Mesenchymal stem cell (in vitro differentiated cells and primary cell): ENCODE measurements around the gene SMARCA1.

Experiments
- DNase-seq: peaks from one replicate; pipeline ENCODE4 v3.0.0-alpha.2; 2013
- H2AFZ ChIP-seq: one replicate; pipeline ENCODE4 v1.6.1; 2013; ENCODE audit warnings: low read depth, mild to moderate bottlenecking, control low read depth, inconsistent platforms, low read length, moderate library complexity
- H2AK5ac ChIP-seq: 2 replicates; pipeline ENCODE4 v1.6.1; 2013; ENCODE audit warnings: low read length, moderate library complexity, mild to moderate bottlenecking, inconsistent platforms; ENCODE audit not compliant: severe bottlenecking
- H2BK120ac ChIP-seq: one replicate; pipeline ENCODE4 v1.6.1; 2013; ENCODE audit warnings: low read depth, mild to moderate bottlenecking, inconsistent platforms, low read length, moderate library complexity
- H2BK12ac ChIP-seq, 2 experiments: one replicate each; pipeline ENCODE4 v1.6.1; 2013; ENCODE audit warnings: inconsistent platforms in 2 of 2, low read length in 2 of 2, mild to moderate bottlenecking in 2 of 2, moderate library complexity in 2 of 2, control low read depth in 1 of 2
- H2BK15ac ChIP-seq: one replicate; pipeline ENCODE4 v1.6.1; 2013; ENCODE audit warnings: mild to moderate bottlenecking, low read depth, inconsistent platforms; ENCODE audit not compliant: poor library complexity, severe bottlenecking
- H2BK5ac ChIP-seq: 2 replicates; pipeline ENCODE4 v1.6.1; 2013; ENCODE audit warnings: low read depth, mild to moderate bottlenecking, low read length, control low read depth, inconsistent platforms; ENCODE audit not compliant: poor library complexity, severe bottlenecking
- H3K14ac ChIP-seq, 2 experiments: one replicate each; pipeline ENCODE4 v1.6.1; 2013; ENCODE audit warnings: inconsistent platforms in 2 of 2, low read length in 2 of 2, control low read depth in 1 of 2, mild to moderate bottlenecking in 1 of 2, moderate library complexity in 1 of 2
- H3K18ac ChIP-seq, 2 experiments: one replicate each; pipeline ENCODE4 v1.6.1; 2013; ENCODE audit warnings: inconsistent platforms in 2 of 2, low read length in 2 of 2, control low read depth in 1 of 2, low read depth in 1 of 2, mild to moderate bottlenecking in 1 of 2
- H3K23ac ChIP-seq, 2 experiments: one replicate each; pipeline ENCODE4 v1.6.1; 2013; ENCODE audit warnings: inconsistent platforms in 2 of 2, low read length in 2 of 2, mild to moderate bottlenecking in 2 of 2, moderate library complexity in 2 of 2, control low read depth in 1 of 2
- H3K27ac ChIP-seq: 2 replicates; pipeline ENCODE4 v1.5.1; 2013; ENCODE audit warnings: mild to moderate bottlenecking, moderate library complexity, low read length, control low read depth, inconsistent platforms; ENCODE audit not compliant: poor library complexity, severe bottlenecking
- H3K27me3 ChIP-seq, 2 experiments: 2 replicates each; pipeline versions ENCODE4 v1.6.1 to v1.7.0; 2013; ENCODE audit warnings: low read length in 2 of 2, mild to moderate bottlenecking in 2 of 2, moderate library complexity in 2 of 2, control low read depth in 1 of 2, inconsistent platforms in 1 of 2; ENCODE audit not compliant: control insufficient read depth in 1 of 2, insufficient read depth in 1 of 2
- H3K36me3 ChIP-seq, 2 experiments: 2 replicates each; pipeline versions ENCODE4 v1.6.1 to v1.7.0; 2013; ENCODE audit warnings: low read length in 2 of 2, control low read depth in 1 of 2, inconsistent platforms in 1 of 2, low read depth in 1 of 2, mild to moderate bottlenecking in 1 of 2; ENCODE audit not compliant: insufficient read depth in 2 of 2, control insufficient read depth in 1 of 2
- H3K4ac ChIP-seq, 2 experiments: one replicate each; pipeline ENCODE4 v1.6.1; 2013; ENCODE audit warnings: inconsistent platforms in 2 of 2, low read length in 2 of 2, mild to moderate bottlenecking in 2 of 2, moderate library complexity in 2 of 2, control low read depth in 1 of 2, low read depth in 1 of 2
- H3K4me1 ChIP-seq: 2 replicates; pipeline ENCODE4 v1.6.1; 2013; ENCODE audit warnings: low read depth, low read length, control low read depth; ENCODE audit not compliant: control insufficient read depth, insufficient read depth
- H3K4me2 ChIP-seq: 2 replicates; pipeline ENCODE4 v1.6.1; 2013; ENCODE audit warnings: low read length, mild to moderate bottlenecking, inconsistent platforms; ENCODE audit not compliant: poor library complexity, severe bottlenecking
- H3K4me3 ChIP-seq, 2 experiments: 2 replicates each; pipeline versions ENCODE4 v1.5.1 to v1.7.0; 2013; ENCODE audit warnings: low read length in 2 of 2, mild to moderate bottlenecking in 2 of 2, control low read depth in 1 of 2, low read depth in 1 of 2; ENCODE audit not compliant: insufficient read depth in 1 of 2
- H3K79me1 ChIP-seq: replicated peaks from 2 replicates; pipeline ENCODE4 v1.6.1; 2013; ENCODE audit warnings: mild to moderate bottlenecking, control low read depth, low read length, inconsistent platforms; ENCODE audit not compliant: poor library complexity, severe bottlenecking
- H3K9ac ChIP-seq: 2 replicates; pipeline ENCODE4 v1.7.0; 2013; ENCODE audit warnings: mild to moderate bottlenecking, low read length, moderate library complexity
- H3K9me3 ChIP-seq: 2 replicates; pipeline ENCODE4 v1.7.0; 2013; ENCODE audit warnings: mild to moderate bottlenecking, low read length; ENCODE audit not compliant: control insufficient read depth
- H4K8ac ChIP-seq: one replicate; pipeline ENCODE4 v1.6.1; 2013; ENCODE audit warnings: inconsistent platforms, mild to moderate bottlenecking, low read length, moderate library complexity
- H4K91ac ChIP-seq: one replicate; pipeline ENCODE4 v1.6.1; 2013; ENCODE audit warnings: mild to moderate bottlenecking, low read length, inconsistent platforms
- WGBS: methylation state at CpG from one replicate; pipeline ENCODE4 v1.1.7; 2013; ENCODE audit warnings: mixed read lengths; 5-methylcytosine and 5-hydroxymethylcytosine counted together

Gene SMARCA1

DNA sequence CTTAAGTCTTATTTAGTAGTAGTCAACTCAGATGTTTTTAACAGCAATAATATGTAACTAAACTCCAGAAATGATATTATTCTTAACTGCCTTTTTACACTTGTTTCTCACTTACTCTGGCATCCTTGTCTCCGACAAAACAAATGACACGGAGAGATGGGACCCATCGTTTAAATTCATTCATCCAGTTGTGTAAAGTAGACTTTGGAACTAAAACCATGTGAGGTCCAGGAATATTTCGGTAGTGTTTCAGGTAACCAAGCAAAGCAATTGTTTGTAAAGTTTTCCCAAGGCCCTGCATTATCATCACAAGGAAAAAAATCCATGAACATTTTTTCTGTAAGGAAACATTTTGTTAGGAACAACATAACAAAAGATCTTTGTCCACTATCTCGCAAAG, 11.6 kb downstream of the SMARCA1 start:
- peaks cover 7 to 46% of the 10 kb centered on the region in 2 experiments for H3K36me3 ChIP-seq
- no peak overlapping the region for H2AFZ ChIP-seq
- no peak overlapping the region for H2BK120ac ChIP-seq
- no peaks in the 10 kb centered on the region for H3K79me1 ChIP-seq
- H3K4me3 ChIP-seq, result no peak overlapping the region
- no peaks in the 10 kb centered on the region for H3K9me3 ChIP-seq
- no peaks in the 10 kb centered on the region for H3K4me1 ChIP-seq
- no peak overlapping the region for H3K4ac ChIP-seq
- no peak overlapping the region for H3K9ac ChIP-seq
- no peak overlapping the region for H4K91ac ChIP-seq
- no peak overlapping the region for H2BK15ac ChIP-seq
- no peak overlapping the region for H2BK12ac ChIP-seq
- no peak overlapping the region for H3K14ac ChIP-seq
- no peak overlapping the region for H3K4me2 ChIP-seq
- no peak overlapping the region for H2AK5ac ChIP-seq
- H3K23ac ChIP-seq, result no peak overlapping the region
- H4K8ac ChIP-seq, result no peak overlapping the region
- H3K18ac ChIP-seq, result no peak overlapping the region
- no peaks in the 10 kb centered on the region for H3K27me3 ChIP-seq
- 100% methylated on average over 4 of the region's 5 CpGs for WGBS
- no peak overlapping the region for H3K27ac ChIP-seq
- H2BK5ac ChIP-seq, result no peak overlapping the region
- no peak for DNase-seq

GRCh38 chrX:129510331-129510730, 13.0 kb downstream of the SMARCA1 start:
- Histone ChIP-seq H3K4me2 (no peak overlapping the region), H2BK5ac (no peak overlapping the region), H3K36me3 (peaks cover 7 to 40% of the 10 kb centered on the region in 2 experiments), H2BK120ac (no peak overlapping the region), H3K23ac (no peak overlapping the region), H4K8ac (no peak overlapping the region), H3K4me1 (no peaks in the 10 kb centered on the region), H2BK12ac (no peak overlapping the region), H3K14ac (no peak overlapping the region), H4K91ac (no peak overlapping the region), H3K27me3 (no peaks in the 10 kb centered on the region), H3K9me3 (no peaks in the 10 kb centered on the region), H2AK5ac (no peak overlapping the region), H3K4me3 (no peak overlapping the region), H2AFZ (no peak overlapping the region), H3K79me1 (no peaks in the 10 kb centered on the region), H3K27ac (no peak overlapping the region), H3K18ac (no peak overlapping the region), H3K4ac (no peak overlapping the region), H2BK15ac (no peak overlapping the region), H3K9ac (no peak overlapping the region)
- 83% methylated on average over 3 of the region's 7 CpGs for WGBS
- DNase-seq, result no peak

DNA sequence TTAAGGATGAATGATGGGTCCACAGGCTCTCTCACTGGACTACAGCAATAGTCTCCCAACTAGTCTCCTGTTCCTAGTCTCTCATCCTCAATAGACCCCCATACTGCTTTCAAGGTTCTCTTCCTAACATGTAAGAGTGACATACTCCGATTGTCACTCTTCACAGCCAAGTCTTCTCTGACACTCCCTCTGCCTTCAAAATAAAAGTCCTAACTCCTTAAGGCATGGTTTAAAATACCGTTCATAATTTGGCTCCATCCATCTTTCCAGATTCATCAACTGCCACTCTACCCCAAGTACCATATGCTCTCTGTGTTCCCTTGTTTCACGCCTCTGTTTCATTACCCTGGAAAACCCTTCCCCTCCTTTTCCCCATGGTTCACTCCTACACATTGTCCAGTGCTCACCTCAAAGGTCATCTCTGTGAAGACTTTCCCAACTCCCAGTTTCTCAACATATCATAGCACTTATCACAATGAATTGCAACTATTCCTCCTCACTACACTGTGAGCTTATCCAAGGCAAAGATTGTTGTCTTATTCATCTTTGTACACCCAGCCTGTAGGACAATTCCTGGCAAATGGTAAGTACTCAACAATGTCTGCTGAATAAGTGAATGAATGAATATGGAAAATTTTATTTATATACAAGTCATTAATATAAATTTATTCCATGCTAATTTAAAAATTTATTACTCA, 26.0 kb downstream of the SMARCA1 start:
- H3K18ac ChIP-seq, result no peak overlapping the region
- peaks cover 2% of the 10 kb centered on the region for H3K79me1 ChIP-seq
- no peak overlapping the region for H2BK12ac ChIP-seq
- peaks cover 2% of the 10 kb centered on the region for H3K4me1 ChIP-seq
- H2BK15ac ChIP-seq, result no peak overlapping the region
- H3K14ac ChIP-seq, result no peak overlapping the region
- no peak overlapping the region for H3K9ac ChIP-seq
- H4K8ac ChIP-seq, result no peak overlapping the region
- H3K27ac ChIP-seq, result peak overlapping the region; percentile 21
- no peak overlapping the region for H3K4ac ChIP-seq
- H3K4me3 ChIP-seq, result no peak overlapping the region
- no peaks in the 10 kb centered on the region for H3K27me3 ChIP-seq
- H2AFZ ChIP-seq, result no peak overlapping the region
- DNase-seq, result no peak
- H3K9me3 ChIP-seq, result no peaks in the 10 kb centered on the region
- H3K4me2 ChIP-seq, result no peak overlapping the region
- no peak overlapping the region for H2BK5ac ChIP-seq
- H2BK120ac ChIP-seq, result no peak overlapping the region
- 85% methylated on average over 3 of the region's 3 CpGs for WGBS
- peaks cover 11 to 37% of the 10 kb centered on the region in 2 experiments for H3K36me3 ChIP-seq
- no peak overlapping the region for H3K23ac ChIP-seq
- no peak overlapping the region for H4K91ac ChIP-seq
- H2AK5ac ChIP-seq, result no peak overlapping the region

DNA sequence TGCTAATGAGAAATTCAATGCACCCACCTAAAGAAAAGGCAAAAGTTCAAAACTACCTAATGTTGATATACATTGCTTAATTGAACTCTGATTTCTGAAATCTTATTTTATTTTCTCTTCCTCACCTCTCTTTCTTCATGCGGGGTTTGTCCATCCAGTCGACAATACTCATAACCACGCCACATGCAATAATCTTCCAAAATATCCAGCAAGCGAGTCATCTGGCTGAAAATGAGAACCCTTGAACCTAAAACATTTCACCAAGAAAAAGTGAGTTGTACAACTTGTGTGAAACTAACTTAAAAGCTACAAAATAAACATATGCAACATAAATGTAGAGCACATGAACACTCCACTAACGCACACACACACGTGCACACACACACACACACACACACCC, 26.7 kb downstream of the SMARCA1 start:
- Histone ChIP-seq H3K4me3 (no peak overlapping the region), H3K4me1 (peaks cover 2% of the 10 kb centered on the region), H3K23ac (no peak overlapping the region), H2BK15ac (no peak overlapping the region), H3K27ac (peak overlapping the region; percentile 12), H3K27me3 (no peaks in the 10 kb centered on the region), H3K4ac (no peak overlapping the region), H2BK120ac (no peak overlapping the region), H4K8ac (no peak overlapping the region), H2AFZ (no peak overlapping the region), H4K91ac (no peak overlapping the region), H3K14ac (no peak overlapping the region), H3K18ac (no peak overlapping the region), H3K9me3 (no peaks in the 10 kb centered on the region), H3K9ac (no peak overlapping the region), H3K36me3 (peaks cover 11 to 33% of the 10 kb centered on the region in 2 experiments), H2AK5ac (no peak overlapping the region), H3K4me2 (no peak overlapping the region), H2BK5ac (no peak overlapping the region), H2BK12ac (no peak overlapping the region), H3K79me1 (peaks cover 2% of the 10 kb centered on the region)
- 20% methylated on average over 1 of the region's 6 CpGs for WGBS
- DNase-seq, result peak; percentile 20
